K562 (cell line): ENCODE data around the gene PPP1R12B. TPM values are rescaled to one million over a fixed set of nuclear protein-coding genes. Genes with fewer than 3 reads are reported as not detected.
"Not testable (repeated sequence)": the region's sequence is repeated elsewhere in the genome, so short reads cannot be mapped to it uniquely, and the experiment has no call there.

Experiments
- ATAC-seq: fragments of 200-7000 bp; cut with Tn5 transposase; 3 replicates; pipeline ENCODE4 v1.9.1; 2020; ENCODE audit warnings: moderate library complexity
- BruUV-seq: library from RNA; stranded (reverse); fragments of 400-500 nt; replicated peaks from 2 replicates; lab custom pipeline; 2021; lab: Mats Ljungman, UMichigan
- CTCF ChIA-PET: fragments of 300-600 bp; formaldehyde crosslinking; extraction: SDS; loops from one replicate; lab custom pipeline; 2021; ENCODE audit warnings: low intra/inter-chr PET ratio; lab: Yijun Ruan, JAX
- POLR2A ChIA-PET: fragments of 300-600, 350-650 bp; sonication (Branson Sonifier 250); formaldehyde crosslinking; extraction: SDS; loops from one replicate; lab custom pipeline; 2021; ENCODE audit warnings: antibody characterized with exemption, inconsistent platforms; lab: Yijun Ruan, JAX
- DNase-seq, 4 experiments: peaks; one replicate each; pipeline versions ENCODE4 v3.0.0 to v3.0.0-alpha.2; 2011 to 2018; ENCODE audit warnings: low spot score in 3 of 4, mixed read lengths in 3 of 4; ENCODE audit errors: extremely low read depth in 1 of 4
- FAIRE-seq: peaks from 2 replicates; lab custom pipeline; 2011; peaks lifted over from hg19 to GRCh38; lab: Jason Lieb, UNC
- H2AFZ ChIP-seq: 2 replicates; pipeline ENCODE4 v1.6.0; 2011; ENCODE audit warnings: low read depth, low read length, control low read depth, inconsistent platforms
- H3K27ac ChIP-seq: fragments of 200-600 bp; 3 replicates; pipeline ENCODE4 v1.8.0; 2011; ENCODE audit warnings: low read depth, mild to moderate bottlenecking, control low read depth, inconsistent platforms, low read length, moderate library complexity, mixed read lengths; ENCODE audit errors: extremely low read depth
- H3K27me3 ChIP-seq, 2 experiments: fragments of 300-600 bp in 1 of 2; 2 replicates in 1 of 2; 3 replicates in 1 of 2; pipeline versions ENCODE4 v1.6.0 to v1.8.0; 2011; ENCODE audit warnings: inconsistent platforms in 2 of 2, low read length in 2 of 2, mild to moderate bottlenecking in 1 of 2, mixed read lengths in 1 of 2, moderate library complexity in 1 of 2; ENCODE audit not compliant: control insufficient read depth in 2 of 2, insufficient read depth in 2 of 2
- H3K36me3 ChIP-seq: fragments of 300-600 bp; 3 replicates; pipeline ENCODE4 v1.8.0; 2011; ENCODE audit warnings: mild to moderate bottlenecking, low read length, inconsistent platforms; ENCODE audit not compliant: control insufficient read depth, insufficient read depth
- H3K4me1 ChIP-seq, 2 experiments: fragments of 200-600 bp in 1 of 2; replicated peaks in 1 of 2; 2 replicates in 1 of 2; 3 replicates in 1 of 2; pipeline versions ENCODE4 v1.5.1 to v1.8.0; 2011; ENCODE audit warnings: inconsistent platforms in 2 of 2, low read length in 2 of 2, mild to moderate bottlenecking in 1 of 2, mixed read lengths in 1 of 2, moderate library complexity in 1 of 2; ENCODE audit not compliant: control insufficient read depth in 2 of 2, insufficient read depth in 2 of 2
- H3K4me2 ChIP-seq: 2 replicates; pipeline ENCODE4 v1.6.1; 2011; ENCODE audit warnings: low read length, control low read depth, inconsistent platforms, mixed read lengths; ENCODE audit not compliant: insufficient read depth
- H3K4me3 ChIP-seq: fragments of 200-600 bp; sonication (generic), shearing (Covaris generic); 2 replicates; pipeline ENCODE4 v1.5.1; 2016; ENCODE audit warnings: control low read depth, inconsistent platforms
- H3K79me2 ChIP-seq: fragments of 200-600 bp; 3 replicates; pipeline ENCODE4 v1.8.0; 2011; ENCODE audit warnings: low read length, inconsistent platforms; ENCODE audit not compliant: control insufficient read depth, insufficient read depth
- H3K9ac ChIP-seq, 2 experiments: 2 replicates each; pipeline versions ENCODE4 v1.6.0 to v1.6.1; 2011; ENCODE audit warnings: low read depth in 2 of 2, low read length in 2 of 2, control low read depth in 1 of 2, inconsistent platforms in 1 of 2, mild to moderate bottlenecking in 1 of 2, mixed read lengths in 1 of 2; ENCODE audit not compliant: insufficient read depth in 1 of 2
- H3K9me1 ChIP-seq: one replicate; pipeline ENCODE4 v1.6.0; 2011; ENCODE audit warnings: inconsistent platforms, mild to moderate bottlenecking, low read length, moderate library complexity; ENCODE audit not compliant: control insufficient read depth, insufficient read depth
- H3K9me3 ChIP-seq: replicated peaks from 2 replicates; pipeline ENCODE4 v1.5.1; 2011; ENCODE audit warnings: low read depth, low read length, inconsistent platforms; ENCODE audit not compliant: control insufficient read depth, insufficient read depth
- H4K20me1 ChIP-seq: replicated peaks from 2 replicates; pipeline ENCODE4 v1.6.1; 2011; ENCODE audit warnings: low read length, inconsistent platforms, mixed read lengths; ENCODE audit not compliant: control insufficient read depth, insufficient read depth
- CGGBP1 ChIP-seq: fragments of 250-450 bp; sonication (Bioruptor Pico); IDR thresholded peaks from 2 replicates; pipeline ENCODE4 v1.9.0; 2021; ENCODE audit warnings: mild to moderate bottlenecking
- FOSL1 ChIP-seq: fragments of 200-800 bp; sonication (Bioruptor generic); conservative IDR thresholded peaks from 2 replicates; pipeline ENCODE4 v1.6.1; 2016; ENCODE audit warnings: missing genetic modification characterization, missing compliant biosample characterization
- HEY1 ChIP-seq: fragments of 250-450 bp; sonication (Bioruptor Pico); IDR thresholded peaks from 2 replicates; pipeline ENCODE4 v1.5.0; 2020; ENCODE audit warnings: mild to moderate bottlenecking, moderate library complexity, borderline replicate concordance
- KLF1 ChIP-seq: fragments of 450-650 bp; IDR thresholded peaks from 2 replicates; pipeline ENCODE4 v1.6.1; 2016; ENCODE audit warnings: missing genetic modification characterization, missing compliant biosample characterization
- KLF13 ChIP-seq: fragments of 450-650 bp; IDR thresholded peaks from 2 replicates; pipeline ENCODE4 v1.6.1; 2016; ENCODE audit warnings: missing genetic modification characterization, low read depth, mild to moderate bottlenecking, missing compliant biosample characterization, moderate library complexity, borderline replicate concordance
- LEF1 ChIP-seq: fragments of 450-650 bp; IDR thresholded peaks from 2 replicates; pipeline ENCODE4 v1.6.1; 2016; ENCODE audit warnings: mild to moderate bottlenecking
- MAFG ChIP-seq: fragments of 450-650 bp; conservative IDR thresholded peaks from 2 replicates; pipeline ENCODE4 v1.6.1; 2016; ENCODE audit warnings: missing genetic modification characterization, missing compliant biosample characterization
- NFE2 ChIP-seq: IDR thresholded peaks from 2 replicates; pipeline ENCODE4 v1.6.1; 2014; ENCODE audit warnings: antibody characterized with exemption, low read depth
- NR2C2 ChIP-seq, 2 experiments: fragments of 200-800 bp in 1 of 2; sonication (Bioruptor generic) in 1 of 2; sonication (generic) in 1 of 2; formaldehyde crosslinking in 1 of 2; IDR thresholded peaks; 2 replicates each; pipeline versions ENCODE4 v1.6.1 to v1.8.0; 2016 to 2022; ENCODE audit warnings: mild to moderate bottlenecking in 1 of 2, missing compliant biosample characterization in 1 of 2, missing genetic modification characterization in 1 of 2, missing genetic modification reagents in 1 of 2
- RAD21 ChIP-seq, 2 experiments: fragments of 250-450 bp in 1 of 2; fragments of 450-650 bp in 1 of 2; sonication (Bioruptor Pico) in 1 of 2; formaldehyde crosslinking in 1 of 2; IDR thresholded peaks in 1 of 2; conservative IDR thresholded peaks in 1 of 2; 2 replicates each; pipeline versions ENCODE4 v1.4.0 to v1.8.0; 2020 to 2022; ENCODE audit warnings: mild to moderate bottlenecking in 2 of 2, moderate library complexity in 1 of 2
- RBFOX2 ChIP-seq: fragments of 200-400 bp; formaldehyde crosslinking; IDR thresholded peaks from 2 replicates; pipeline ENCODE4 v1.6.1; 2017; ENCODE audit warnings: low read depth, mild to moderate bottlenecking, low read length, moderate library complexity
- RFX1 ChIP-seq: fragments of 450-650 bp; IDR thresholded peaks from 2 replicates; pipeline ENCODE4 v1.6.1; 2016; ENCODE audit warnings: mild to moderate bottlenecking, moderate library complexity
- TEAD1 ChIP-seq, 2 experiments: fragments of 450-650 bp in 1 of 2; sonication (generic) in 1 of 2; formaldehyde crosslinking; IDR thresholded peaks; 2 replicates each; pipeline versions ENCODE4 v1.4.0 to v1.8.0; 2020 to 2022; ENCODE audit warnings: mild to moderate bottlenecking in 2 of 2, missing genetic modification reagents in 1 of 2
- ZNF583 ChIP-seq: fragments of 250-450 bp; sonication (Bioruptor Pico); IDR thresholded peaks from 2 replicates; pipeline ENCODE4 v1.4.0; 2020
- WGBS: fragments of 100-300 bp; shearing (Covaris generic); methylation state at CpG from one replicate; pipeline ENCODE4 v1.1.6; 2016; ENCODE audit warnings: low coverage, mixed read lengths; ENCODE audit not compliant: insufficient coverage; ENCODE audit errors: missing lambda C conversion rate; 5-methylcytosine and 5-hydroxymethylcytosine counted together
- in situ Hi-C: fragments of 300-500 bp; cut with MboI; formaldehyde crosslinking; loops from 4 replicates; pipeline ENCODE4 v1.15.0; 2018; ENCODE audit warnings: inconsistent platforms, mixed read lengths
- intact Hi-C: fragments of 100-400 bp; cut with micrococcal nuclease; formaldehyde crosslinking; loops from 2 replicates; pipeline ENCODE4 v1.14.2; 2022
- polyA plus RNA-seq, 8 experiments: library from polyadenylated mRNA; depleted of rRNA in 4 of 8; stranded (reverse) in 5 of 8; unstranded in 3 of 8; fragments of >200 nt; fragmentation: Nextera tagmentation in 2 of 8; fragmentation: Illumina TruSeq in 1 of 8; extraction: Ambion mirVana in 2 of 8; extraction: Trizol in 1 of 8; gene quantifications; 2 replicates each; pipeline versions ENCODE4 v1.2.1 to v1.2.3, GENCODE V29; 2011 to 2014; ENCODE audit warnings: inconsistent platforms in 1 of 8, missing spikeins in 1 of 8
- total RNA-seq, 7 experiments: library from RNA; depleted of rRNA in 6 of 7; stranded (reverse); fragments of >200 nt in 6 of 7; fragmentation: Illumina TruSeq in 2 of 7; extraction: Trizol in 2 of 7; gene quantifications; 2 replicates each; pipeline versions ENCODE4 v1.2.1 to v1.2.3, GENCODE V29; 2011 to 2021; ENCODE audit warnings: low replicate concordance in 1 of 7
- TF ChIP-seq, protein P1 (sequence below): fragments of 250-450 bp; sonication (Bioruptor Pico); IDR thresholded peaks from 2 replicates; pipeline ENCODE4 v1.4.0; 2020

The PPP1R12B gene
- total and polyA plus RNA-seq, 9 of the 15 experiments (the other 6 are each of a cell fraction or from before 2014, with no cell fraction given): 0.73 to 16.9 (median 13.6) TPM

DNA sequence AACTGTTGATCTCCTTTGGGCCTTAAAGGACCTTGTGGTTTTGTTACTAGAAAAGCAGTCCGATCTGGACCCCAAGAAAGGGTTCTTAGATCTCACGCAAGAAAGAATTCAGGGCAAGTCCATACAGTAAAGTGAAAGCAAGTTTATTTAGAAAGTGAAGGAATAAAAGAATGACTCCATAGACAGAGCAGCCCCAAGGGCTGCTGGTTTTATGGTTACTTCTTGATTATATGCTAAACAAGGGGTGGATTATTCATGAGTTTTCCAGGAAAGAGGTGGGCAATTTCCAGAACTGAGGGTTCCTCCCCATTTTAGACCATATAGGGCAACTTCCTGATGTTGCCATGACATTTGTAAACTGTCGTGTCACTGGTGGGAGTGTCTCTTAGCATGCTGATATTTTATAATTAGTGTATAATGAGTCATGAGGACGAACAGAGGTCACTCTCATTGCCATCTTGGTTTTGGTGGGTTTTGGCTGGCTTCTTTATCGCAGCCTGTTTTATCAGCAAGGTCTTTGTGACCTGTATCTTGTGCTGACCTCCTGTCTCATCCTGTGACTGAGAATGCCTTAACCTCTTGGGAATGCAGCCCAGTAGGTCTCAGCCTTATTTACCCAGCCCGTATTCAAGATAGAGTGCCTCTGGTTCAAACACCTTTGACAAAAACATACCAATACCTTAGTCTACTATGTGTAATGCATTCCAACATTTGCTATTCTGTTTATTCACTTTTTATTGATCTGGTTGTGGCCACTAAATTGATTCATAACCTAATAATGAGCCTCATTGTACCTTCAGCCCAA, 183.5 kb downstream of the PPP1R12B start:
- CTCF ChIA-PET: interaction anchor here (0.7 kb wide), 1 partner anchor 48 kb away, joined by 5 read pairs; no protein-coding TSS in a partner anchor
- ATAC-seq (peak; percentile 92), FAIRE-seq (peak; percentile 96), DNase-seq (peak in 1 of 4 experiments; percentile 95)
- H3K27me3 ChIP-seq; H3K36me3 ChIP-seq; BruUV-seq; H3K4me3 ChIP-seq; H3K9me3 ChIP-seq; H3K79me2 ChIP-seq; in situ Hi-C loops; H4K20me1 ChIP-seq; POLR2A ChIA-PET; H3K9me1 ChIP-seq; TF ChIP-seq NR2C2 (CRISPR knock-in tag; IDR thresholded peaks at IDR 0.05): not testable (repeated sequence)
- Histone ChIP-seq H3K4me1 (peaks cover 8 to 17% of the 10 kb centered on the region in 2 experiments; a peak in 2 of 5 replicates), H2AFZ (peak overlapping the region; percentile 91), H3K9ac (peak overlapping the region in 1 of 2 experiments; percentile 68; a peak in 2 of 4 replicates), H3K4me2 (peak overlapping the region; percentile 67), H3K27ac (peak overlapping the region; percentile 95)
- intact Hi-C loops: loop anchor here (2.0 kb wide), 1 partner anchor 21 kb away; no protein-coding TSS in a partner anchor
- 5% methylated on average over 6 of the region's 6 CpGs for WGBS
- TF ChIP-seq NR2C2 (tag; IDR thresholded peaks at IDR 0.05) (peak; percentile 92), NFE2 (peak; percentile 88), MAFG (tag) (peak; percentile 94), KLF1 (tag) (peak; percentile 84), RFX1 (peak; percentile 97), HEY1 (CRISPR knock-in tag) (peak; percentile 83), TEAD1 (CRISPR knock-in tag; IDR thresholded peaks at IDR 0.05) (peak; percentile 62 to 87; a peak in 2 of 4 replicates), LEF1 (peak; percentile 81), CGGBP1 (peak; percentile 57; the same call in 1 of the 2 replicates), ZNF583 (CRISPR knock-in tag) (peak; percentile 69; the same call in 1 of the 2 replicates), RAD21 (CRISPR knock-in tag; conservative IDR thresholded peaks at IDR 0.05 in 1 of 2, IDR thresholded peaks at IDR 0.05 in 1 of 2) (peak in 1 of 2 experiments; percentile 4; a peak in 1 of 4 replicates), RBFOX2 (peak; percentile 59), KLF13 (tag) (0 out of 2 replicates have a peak, but pooled peaks have one; percentile 33), FOSL1 (tag) (peak; percentile 96)
- TF ChIP-seq, protein P1, sequence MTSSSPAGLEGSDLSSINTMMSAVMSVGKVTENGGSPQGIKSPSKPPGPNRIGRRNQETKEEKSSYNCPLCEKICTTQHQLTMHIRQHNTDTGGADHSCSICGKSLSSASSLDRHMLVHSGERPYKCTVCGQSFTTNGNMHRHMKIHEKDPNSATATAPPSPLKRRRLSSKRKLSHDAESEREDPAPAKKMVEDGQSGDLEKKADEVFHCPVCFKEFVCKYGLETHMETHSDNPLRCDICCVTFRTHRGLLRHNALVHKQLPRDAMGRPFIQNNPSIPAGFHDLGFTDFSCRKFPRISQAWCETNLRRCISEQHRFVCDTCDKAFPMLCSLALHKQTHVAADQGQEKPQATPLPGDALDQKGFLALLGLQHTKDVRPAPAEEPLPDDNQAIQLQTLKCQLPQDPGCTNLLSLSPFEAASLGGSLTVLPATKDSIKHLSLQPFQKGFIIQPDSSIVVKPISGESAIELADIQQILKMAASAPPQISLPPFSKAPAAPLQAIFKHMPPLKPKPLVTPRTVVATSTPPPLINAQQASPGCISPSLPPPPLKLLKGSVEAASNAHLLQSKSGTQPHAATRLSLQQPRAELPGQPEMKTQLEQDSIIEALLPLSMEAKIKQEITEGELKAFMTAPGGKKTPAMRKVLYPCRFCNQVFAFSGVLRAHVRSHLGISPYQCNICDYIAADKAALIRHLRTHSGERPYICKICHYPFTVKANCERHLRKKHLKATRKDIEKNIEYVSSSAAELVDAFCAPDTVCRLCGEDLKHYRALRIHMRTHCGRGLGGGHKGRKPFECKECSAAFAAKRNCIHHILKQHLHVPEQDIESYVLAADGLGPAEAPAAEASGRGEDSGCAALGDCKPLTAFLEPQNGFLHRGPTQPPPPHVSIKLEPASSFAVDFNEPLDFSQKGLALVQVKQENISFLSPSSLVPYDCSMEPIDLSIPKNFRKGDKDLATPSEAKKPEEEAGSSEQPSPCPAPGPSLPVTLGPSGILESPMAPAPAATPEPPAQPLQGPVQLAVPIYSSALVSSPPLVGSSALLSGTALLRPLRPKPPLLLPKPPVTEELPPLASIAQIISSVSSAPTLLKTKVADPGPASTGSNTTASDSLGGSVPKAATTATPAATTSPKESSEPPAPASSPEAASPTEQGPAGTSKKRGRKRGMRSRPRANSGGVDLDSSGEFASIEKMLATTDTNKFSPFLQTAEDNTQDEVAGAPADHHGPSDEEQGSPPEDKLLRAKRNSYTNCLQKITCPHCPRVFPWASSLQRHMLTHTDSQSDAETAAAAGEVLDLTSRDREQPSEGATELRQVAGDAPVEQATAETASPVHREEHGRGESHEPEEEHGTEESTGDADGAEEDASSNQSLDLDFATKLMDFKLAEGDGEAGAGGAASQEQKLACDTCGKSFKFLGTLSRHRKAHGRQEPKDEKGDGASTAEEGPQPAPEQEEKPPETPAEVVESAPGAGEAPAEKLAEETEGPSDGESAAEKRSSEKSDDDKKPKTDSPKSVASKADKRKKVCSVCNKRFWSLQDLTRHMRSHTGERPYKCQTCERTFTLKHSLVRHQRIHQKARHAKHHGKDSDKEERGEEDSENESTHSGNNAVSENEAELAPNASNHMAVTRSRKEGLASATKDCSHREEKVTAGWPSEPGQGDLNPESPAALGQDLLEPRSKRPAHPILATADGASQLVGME (CRISPR knock-in tag): 0 out of 2 replicates have a peak, but pooled peaks have one; percentile 45
